8988T (cell line): ENCODE data around the gene LINC01488.

Experiments
- DNase-seq: peaks from one replicate; pipeline ENCODE4 v3.0.0; 2011

Gene LINC01488

GRCh38 chr11:69495441-69496201, 14.2 kb downstream of the LINC01488 start:
- DNase-seq: no peak

GRCh38 chr11:69496202-69496557, 14.7 kb downstream of the LINC01488 start:
- no peak for DNase-seq

GRCh38 chr11:69496631-69497220, 15.3 kb downstream of the LINC01488 start:
- DNase-seq: no peak

GRCh38 chr11:69497221-69497787, 15.8 kb downstream of the LINC01488 start:
- DNase-seq: peak; percentile 76

GRCh38 chr11:69498614-69499175, 17.2 kb downstream of the LINC01488 start:
- no peak for DNase-seq

GRCh38 chr11:69499186-69499917, 17.9 kb downstream of the LINC01488 start:
- DNase-seq: no peak

GRCh38 chr11:69499918-69500284, 18.4 kb downstream of the LINC01488 start:
- no peak for DNase-seq

GRCh38 chr11:69500285-69501120, 19.0 kb downstream of the LINC01488 start:
- DNase-seq: no peak

GRCh38 chr11:69501121-69501489, 19.6 kb downstream of the LINC01488 start:
- no peak for DNase-seq

GRCh38 chr11:69501891-69502860, 20.7 kb downstream of the LINC01488 start:
- DNase-seq: no peak

- DNase-seq: no peak
Measured at GRCh38 chr11:69504127-69504526, 22.7 kb downstream of the LINC01488 start.

GRCh38 chr11:69504576-69505335, 23.3 kb downstream of the LINC01488 start:
- DNase-seq: no peak

GRCh38 chr11:69508974-69509373, 27.5 kb downstream of the LINC01488 start:
- DNase-seq: no peak

GRCh38 chr11:69509381-69509780, 27.9 kb downstream of the LINC01488 start:
- DNase-seq: no peak

GRCh38 chr11:69509846-69510390, 28.5 kb downstream of the LINC01488 start:
- no peak for DNase-seq

- no peak for DNase-seq
Measured at GRCh38 chr11:69510471-69511357, 29.3 kb downstream of the LINC01488 start.

- no peak for DNase-seq
Measured at GRCh38 chr11:69511358-69512055, 30.0 kb downstream of the LINC01488 start.

GRCh38 chr11:69512136-69512535, 30.7 kb downstream of the LINC01488 start:
- DNase-seq: no peak
